ENCODE measurements around the gene RUSC2.
"Not testable (repeated sequence)": the region's sequence is repeated elsewhere in the genome, so short reads cannot be mapped to it uniquely, and the experiment has no call there.

GRCh38 chr9:35523556-35523955 lies 33.6 kb downstream of the RUSC2 start:
- TF ChIP-seq CTCF, POLR2A (IDR thresholded peaks at IDR 0.05): not testable (repeated sequence)
